Embryonic facial prominence (tissue), 1 donor: ENCODE results near the gene DEPP1.

Experiments used
- DNase-seq: peaks from one replicate; pipeline ENCODE4 v3.0.0-alpha.2; 2016; ENCODE audit errors: extremely low spot score

Gene DEPP1

DNA sequence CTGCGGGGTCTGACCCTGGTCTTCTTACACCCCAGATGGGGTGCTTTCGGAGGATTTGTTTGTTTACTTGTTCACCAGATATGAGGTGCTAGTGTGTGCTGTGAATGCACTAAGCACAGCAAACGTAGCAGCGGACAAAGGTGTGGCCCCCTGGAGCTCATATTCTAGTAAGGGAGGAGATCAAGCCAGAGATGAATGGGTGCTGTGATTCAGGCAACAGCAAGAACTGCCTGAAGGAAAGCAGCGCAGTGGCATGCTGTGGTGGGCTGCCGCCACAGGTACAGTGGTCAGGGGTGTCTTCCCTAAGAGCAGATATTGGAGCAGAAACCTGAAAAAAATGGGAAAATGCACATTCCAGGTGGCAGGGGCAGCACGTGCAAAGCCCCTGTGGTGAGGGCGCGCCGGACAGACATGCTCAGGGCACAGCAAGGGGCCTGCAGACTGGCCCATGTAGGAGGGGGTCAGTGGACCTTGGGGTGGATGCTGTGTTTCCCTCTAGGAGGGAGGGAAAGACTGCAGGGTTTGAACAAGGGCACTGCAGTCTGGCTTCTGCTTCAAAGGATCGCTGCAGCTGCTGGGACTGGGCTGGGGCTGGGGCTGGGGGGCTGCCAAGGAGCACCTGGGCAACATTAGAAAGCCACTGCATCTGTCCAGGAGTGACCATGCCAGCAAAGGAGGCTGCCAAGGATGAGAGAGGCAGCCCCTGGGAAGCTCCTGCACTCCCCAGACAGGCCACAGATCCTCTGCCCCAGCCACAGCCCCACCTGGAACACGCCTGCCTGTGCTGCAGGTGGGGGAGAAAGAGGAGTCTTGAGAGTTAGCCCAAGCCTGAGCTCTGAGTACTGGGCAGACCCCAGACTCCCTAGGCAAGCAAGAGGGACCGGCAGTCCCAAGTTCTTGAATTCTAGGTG lies 927 bp upstream of the DEPP1 start:
- no peak for DNase-seq

DNA sequence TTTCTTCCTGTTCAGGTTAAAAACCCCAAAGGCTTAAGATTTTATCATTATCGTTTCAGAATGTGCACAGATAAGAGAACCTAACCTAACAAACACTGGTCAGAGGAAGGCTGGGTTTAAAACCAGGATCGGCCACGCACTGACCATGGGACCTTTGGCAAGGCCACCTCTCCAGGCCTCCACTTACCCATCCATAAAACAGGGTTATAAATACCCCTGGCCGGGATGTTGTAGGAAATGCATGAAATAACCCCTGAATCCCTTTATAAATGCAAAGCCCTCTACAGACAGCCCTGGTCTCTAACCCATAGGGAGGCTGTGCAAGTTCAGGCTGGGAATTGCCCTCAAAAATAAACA lies 418 bp downstream of the DEPP1 start:
- no peak for DNase-seq

DNA sequence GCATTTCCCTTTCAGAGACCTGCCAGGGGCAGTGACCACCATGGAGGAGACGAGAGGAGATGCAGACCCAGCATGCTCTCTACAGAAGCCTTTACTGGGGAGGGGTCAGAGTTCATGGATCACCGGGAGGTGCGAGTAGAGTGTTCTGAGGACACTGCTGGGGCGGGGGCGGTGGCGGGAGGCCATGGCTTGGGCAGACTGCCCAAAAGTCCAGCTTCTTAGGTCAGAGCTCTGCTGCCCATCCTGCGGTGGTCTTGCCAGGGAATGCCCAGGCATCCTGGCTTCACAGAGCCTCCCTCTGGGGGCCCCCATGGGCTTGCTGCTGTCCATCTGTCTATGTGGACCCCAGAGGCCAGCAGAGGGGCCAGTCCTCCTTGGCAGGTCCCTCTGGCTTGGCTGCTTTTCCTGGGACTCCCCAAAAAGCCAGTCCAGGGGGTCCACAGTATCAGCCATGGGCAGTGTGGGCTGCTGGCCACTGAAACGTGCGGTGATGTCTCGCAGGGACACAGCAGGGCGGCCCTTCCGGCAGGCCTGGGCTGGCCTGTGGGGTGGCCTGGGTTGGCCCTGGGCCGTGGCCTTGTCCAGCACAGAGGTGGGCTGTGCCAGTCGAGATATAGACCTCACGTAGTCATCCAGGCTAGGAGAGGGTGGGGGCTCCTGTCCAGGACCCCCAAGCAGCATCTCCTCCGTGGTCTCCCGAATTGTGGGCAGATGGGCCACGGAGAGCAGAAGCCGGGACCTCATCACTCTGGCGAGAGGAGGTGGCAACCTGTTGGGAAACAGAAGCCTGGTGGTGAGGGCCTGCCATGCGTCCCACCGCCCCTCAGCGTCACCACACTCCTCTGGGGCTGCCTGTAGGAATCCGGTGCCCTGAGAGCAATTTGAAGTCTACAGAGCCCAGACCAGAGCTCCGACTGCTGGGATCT lies 1.1 kb downstream of the DEPP1 start:
- no peak for DNase-seq

DNA sequence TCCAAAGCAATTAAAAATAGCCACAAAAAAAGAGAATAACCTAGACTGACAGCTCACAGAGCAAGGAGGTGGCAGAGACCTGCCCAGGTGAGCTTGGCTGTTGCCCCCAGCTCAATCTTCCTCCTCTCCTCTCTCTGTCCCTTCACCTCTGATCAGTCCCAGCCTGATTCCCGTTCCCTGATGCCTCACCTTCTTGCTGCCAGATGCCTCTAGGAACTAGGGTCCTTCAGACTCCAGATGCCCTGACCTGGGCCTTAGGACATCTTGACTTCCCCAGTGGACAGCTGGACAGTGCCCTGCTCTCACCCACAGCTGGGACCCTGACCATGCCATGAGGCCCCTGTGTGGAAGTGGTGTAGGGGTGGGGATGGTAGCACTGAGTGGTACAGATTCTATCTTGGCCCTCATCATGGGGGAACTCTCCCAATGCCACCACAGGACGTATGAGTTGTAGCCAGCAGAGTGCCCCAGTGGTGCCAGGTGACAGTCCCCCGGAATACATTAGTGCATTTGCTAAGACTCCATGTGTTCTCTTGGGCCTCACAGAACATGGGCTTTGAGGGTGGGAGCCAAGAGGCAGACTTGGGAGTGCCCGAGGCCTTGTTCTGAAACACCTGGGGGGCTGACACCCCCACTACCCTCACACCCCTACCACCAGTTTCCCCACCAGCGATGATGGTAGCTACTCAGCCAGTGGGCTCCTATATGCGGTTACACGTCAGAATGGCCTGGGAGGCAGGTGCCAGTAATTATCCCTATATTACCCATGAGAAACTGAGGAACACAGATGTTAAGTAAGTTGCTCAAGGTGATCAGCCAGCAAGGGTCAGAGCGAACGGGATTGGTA lies 2.0 kb downstream of the DEPP1 start:
- no peak for DNase-seq

DNA sequence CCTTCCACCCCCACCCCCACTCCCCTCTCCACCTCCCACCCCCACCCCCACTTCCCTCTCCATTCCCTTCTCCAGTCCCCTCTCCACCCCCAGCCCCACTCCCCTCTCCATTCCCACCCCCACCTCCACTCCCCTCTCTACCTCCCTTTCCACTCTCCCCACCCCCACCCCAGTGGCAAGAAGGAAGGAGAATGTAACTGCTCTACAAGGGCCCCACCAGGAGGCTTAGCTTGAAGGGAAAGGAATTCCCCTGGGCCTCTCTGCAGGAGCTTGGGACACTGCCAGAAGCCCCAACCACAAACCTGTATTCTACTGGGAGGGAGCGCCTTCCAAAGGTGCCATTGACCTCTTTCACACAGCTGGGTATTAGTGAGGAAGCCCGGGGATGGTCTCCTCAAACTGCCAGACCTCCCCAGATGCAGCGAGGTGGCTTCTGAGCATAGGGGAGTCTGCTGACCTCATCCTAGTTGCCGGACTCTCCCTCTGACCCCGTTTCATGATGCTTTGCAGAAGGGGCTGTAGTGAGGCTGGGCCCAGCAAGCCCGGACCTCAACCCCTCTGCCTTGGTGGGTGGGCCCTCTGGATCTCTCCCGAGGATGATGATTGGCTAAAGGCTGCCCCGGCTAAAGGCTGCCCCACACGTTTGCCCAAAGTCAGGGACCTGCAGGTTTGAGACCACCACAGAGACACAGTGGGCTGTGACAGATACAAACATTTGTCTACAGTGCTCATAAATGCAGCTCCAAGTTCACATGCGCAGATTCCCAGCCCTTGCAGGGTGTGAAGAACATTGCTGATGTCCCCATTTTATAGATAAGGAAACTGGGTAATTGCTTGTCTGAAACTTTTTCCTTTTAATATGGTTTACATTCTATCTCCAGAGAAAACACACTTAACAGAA lies 2.9 kb downstream of the DEPP1 start:
- no peak for DNase-seq

DNA sequence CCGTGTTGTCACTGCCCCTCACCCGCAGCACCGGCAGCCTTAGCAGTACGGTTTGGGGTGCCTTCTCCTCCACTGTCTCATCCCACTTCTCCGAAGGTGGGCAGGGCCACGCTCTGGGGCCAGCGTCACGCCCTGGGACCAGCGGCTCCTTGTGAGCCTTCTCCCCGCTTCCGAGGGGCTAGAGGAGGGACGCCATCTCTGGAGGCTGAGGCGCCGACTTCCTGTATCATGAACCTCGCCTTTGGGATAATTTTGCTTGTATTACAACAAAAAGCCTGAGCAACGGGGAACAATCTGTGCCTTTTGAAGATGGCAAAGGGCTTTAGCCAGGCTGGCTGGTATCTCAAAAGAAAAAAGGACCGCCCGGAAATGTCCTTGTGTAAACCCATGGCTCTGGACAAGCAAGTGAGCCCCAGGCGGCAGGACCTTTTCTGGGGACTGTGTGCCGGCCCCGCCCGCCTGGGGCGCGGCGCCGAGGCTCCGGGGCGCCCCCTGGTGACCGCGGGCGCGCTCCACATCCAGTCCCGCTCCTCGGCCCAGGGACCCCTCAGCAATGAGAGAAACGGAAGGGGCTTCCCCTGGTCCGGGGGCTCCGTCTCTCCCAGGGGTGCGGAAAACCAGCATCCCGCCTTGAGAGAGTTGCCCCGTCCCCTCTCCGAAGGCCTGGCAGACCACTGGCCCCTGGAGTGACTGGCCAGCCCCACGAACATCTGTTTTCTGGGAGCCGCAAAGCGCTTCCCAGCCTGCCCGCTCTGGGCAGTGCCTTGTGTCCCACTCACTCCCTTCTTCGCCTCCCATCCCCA lies 3.8 kb downstream of the DEPP1 start:
- no peak for DNase-seq

DNA sequence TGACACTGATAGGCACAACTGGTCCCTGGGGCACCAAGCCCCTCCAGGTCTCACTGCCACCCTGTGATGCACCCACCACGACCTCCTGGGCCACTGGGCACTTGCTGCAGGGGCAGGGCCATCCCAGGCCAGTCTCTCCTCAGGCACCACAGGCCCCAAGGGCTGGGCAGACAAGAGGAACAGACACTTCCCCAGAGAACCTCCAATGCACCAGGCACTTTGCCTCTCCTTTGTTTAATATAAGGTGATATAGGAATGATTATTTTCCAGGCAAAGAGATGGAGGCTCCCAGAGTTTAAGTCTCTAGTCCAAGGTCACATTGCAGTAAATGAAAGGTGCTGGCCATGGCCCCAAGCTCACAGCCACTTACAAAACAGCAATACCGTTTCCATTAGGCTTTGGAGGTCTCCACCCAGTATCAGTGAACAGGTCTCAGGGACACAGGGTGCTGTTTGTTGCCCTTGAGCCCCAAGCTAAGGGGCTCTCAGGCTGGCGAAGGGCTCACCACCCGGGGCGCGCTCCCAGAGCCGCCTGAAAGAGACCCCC lies 4.5 kb downstream of the DEPP1 start:
- DNase-seq: no peak

DNA sequence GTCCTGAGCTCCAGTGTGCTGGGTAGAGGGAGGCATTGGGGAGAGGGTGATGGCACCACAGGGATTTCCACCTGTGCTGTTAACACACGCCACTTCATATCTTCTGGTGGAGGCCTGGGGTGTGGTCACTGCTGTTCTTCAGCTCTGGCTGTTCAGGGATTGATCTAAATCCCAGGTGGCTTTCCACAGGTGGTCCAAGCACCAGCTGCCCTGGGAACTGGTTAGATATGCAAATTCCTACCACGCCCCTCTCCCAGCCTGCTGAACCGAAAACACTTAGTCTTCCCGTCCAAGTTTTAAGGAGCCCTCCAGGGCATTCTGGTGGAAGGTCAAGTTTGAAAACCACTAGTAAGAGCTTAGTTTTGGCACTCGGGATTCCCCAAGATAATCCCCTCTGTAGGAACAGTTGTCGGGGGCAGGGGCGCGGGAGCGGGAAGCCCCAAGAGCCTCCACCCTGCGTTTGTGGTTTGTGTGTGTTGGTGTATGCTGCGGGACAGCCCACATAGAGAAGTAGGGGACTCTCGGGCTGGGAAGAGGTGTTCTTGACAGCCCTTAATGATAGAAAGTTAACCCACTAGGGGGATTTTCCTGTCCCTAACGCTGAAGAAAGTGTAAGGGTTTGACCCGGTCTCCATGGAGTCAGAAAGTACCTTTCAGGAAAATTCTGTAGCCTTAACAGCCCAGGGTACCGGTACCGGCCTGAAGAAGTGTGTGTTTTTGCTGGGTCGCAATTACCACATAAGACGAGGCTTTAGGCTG lies 5.1 kb downstream of the DEPP1 start:
- DNase-seq: no peak

DNA sequence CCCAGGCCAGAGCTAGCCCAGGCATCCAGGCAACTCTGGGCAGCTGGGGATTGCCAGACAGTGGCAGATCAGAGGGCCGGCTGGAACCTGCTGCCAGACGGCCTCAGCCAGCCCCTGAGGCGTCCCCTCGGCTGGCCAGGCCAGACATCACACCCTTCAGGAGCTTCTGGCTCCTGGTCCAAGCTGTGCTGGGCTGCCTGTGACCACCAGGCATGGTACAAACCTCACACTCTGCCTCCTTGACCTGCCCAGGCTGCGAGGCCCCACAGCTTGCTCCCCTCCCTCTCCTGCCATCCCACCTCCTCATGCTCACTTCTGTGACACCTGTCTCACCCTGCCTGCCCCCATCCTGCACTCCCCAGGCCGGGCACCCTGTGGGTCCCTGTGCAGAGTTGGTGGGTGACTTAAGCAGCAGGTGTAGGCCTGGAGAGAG lies 5.7 kb downstream of the DEPP1 start:
- no peak for DNase-seq

DNA sequence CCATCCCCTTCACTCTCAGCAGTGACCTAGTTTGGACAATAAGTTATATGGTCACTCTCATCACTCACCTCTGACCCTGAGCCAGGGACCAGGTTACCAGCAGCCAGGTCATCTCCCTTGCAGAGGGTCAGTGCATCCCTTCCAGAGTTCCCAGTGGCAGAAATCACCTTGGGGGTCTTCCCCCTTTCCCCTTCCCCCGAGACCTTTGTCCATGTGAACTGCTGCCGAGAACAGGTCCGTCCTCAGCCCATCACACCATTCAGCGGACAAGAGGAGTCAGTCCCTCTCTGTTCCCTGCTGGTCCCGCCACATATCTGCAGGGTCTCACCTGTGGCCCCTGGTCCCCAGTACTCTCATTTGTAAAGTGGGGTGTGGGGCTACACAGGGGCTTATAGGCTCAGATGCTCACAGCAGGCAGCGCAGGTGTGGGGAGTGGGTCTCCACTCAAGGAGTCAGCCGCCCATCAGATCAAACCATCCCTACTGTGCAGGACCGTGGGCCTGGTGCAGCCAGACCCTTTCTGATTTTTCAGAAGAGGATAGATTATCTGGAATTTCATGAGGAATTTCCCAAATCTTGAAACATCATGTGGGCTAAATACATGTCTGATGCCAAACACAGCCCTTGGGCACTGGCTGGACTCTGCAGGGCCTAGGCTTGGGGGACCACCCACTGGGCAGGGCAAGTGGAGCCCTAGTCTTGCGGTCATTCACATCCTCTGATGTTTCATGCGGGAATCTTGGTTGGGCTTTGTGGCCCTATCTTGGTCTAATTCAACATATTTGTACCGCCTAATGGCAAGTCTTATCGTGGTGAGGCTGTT lies 6.5 kb downstream of the DEPP1 start:
- no peak for DNase-seq

DNA sequence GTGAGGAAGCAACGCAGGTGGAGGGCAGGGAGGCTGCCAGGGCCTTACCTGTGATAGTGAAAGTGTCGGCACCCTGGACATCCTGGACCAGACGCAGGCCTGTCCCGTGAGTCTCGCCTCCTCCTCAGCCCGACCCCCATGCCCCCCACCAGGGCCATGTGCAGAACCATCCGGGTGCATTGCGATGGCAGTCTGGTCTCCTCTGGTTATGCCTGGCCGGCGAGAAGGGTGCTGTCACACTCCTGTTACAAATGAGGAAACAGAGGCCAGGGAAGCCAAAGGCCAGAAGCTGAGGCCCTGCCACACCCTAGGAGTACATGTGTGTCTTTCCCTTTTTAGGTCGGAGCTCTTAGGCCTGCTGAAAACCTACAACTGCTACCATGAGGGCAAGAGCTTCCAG lies 7.2 kb downstream of the DEPP1 start:
- DNase-seq: no peak

DNA sequence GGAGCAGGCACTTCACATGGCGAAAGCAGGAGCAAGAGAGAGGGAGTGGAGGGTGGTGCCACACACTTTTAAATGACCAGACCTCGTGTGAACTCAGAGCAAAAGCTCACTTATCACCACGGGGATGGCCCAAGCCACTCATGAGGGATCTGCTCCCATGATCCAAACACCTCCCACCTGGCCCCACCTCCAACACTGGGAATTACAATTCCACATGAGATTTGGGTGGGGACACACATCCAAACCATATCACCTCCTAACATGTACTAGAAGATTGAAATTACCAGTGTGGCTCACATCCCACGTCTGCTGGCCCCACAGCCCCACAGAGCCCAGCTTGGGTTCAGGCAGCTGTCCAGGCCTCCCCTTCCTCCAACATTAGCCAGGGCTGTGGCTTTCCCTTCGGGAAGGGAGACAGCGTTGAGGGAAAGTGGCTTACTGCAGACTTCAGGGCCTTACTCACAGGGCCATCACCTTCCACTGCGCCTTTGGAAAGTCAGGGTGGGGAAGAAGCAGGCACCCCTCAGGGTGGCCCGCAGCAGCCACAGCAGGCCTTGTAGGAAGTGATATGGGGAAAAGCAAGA lies 7.7 kb downstream of the DEPP1 start:
- DNase-seq: no peak

DNA sequence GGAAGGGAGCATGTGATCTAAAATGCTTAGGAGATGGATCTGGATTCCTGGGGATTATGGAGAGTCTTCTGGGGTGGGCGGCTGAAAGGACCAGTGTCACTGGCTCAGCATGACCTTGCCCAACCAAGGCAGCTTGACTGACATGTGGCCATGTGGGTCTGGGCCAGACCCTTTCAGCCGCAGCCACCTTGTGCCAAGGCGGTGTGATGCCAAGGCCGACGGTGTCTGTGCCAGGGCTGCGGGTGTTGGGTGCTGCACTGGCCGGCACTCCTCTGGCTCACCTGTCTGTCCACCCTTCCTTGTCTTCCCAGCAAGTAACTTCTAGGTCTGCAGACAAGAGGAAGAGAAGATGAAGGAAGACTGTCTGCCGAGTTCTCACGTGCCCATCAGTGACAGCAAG lies 8.8 kb downstream of the DEPP1 start:
- no peak for DNase-seq

DNA sequence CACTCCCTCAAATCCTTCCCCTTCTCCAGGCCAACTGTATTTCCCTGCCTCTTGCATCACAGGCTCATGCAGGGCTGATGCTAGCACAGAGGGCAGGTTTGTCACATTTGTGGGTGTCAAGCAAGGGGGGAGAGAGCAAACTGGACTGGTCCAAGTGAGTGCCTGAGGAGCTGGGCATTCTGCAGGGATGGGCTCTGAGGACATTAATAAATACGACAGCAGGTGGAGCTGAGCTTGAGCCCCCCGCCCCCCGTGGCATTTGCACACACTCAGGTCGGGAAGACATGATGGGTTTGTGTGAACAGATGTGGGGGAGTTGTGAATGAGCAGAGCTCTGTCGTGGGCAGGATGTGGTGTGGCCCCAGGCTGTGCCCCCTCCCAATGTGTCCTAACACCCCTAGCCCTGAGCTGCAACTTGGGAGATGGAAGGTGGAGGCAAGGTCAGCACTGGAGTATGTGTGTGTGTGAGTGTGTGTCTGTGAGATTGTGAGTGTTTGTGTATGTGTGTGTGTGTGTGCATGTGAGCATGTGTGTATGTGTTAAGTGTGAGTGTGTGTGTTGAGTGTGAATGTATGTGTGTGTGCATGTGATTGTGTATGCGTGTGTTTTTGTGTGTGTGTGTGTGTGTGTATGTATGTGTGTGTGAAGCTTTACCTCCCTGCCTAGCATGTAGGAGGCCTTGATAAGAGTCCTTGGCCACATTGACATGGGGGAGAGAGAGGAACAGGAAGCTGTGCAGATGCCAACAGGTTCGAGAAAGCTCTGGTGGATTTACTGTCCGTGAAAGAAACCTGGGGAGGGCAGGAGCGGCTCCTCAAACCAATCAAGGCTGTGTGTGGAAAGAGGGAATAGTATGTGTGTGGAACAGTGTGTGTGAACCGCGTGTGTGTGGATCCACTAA lies 9.9 kb downstream of the DEPP1 start:
- DNase-seq: no peak

DNA sequence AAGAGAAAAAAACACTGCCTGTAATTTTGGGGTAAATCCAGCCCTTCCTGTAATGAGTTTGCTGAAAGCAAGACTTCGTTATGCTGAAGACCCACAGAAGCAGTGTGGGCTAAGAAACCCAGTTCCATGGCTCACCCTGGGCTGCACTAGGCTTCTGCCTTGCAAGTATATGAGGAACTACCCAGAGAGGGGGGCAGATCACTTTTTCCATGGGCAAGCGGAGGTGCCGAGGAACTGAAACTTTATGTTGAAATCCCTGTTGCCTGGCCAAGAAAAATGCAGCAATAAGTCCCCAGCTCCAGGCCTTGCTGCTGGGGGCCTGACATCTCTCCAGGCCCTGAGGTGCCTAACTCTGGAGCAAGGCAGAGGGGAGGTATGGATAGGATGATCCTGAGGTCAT lies 10.5 kb downstream of the DEPP1 start:
- DNase-seq: no peak

DNA sequence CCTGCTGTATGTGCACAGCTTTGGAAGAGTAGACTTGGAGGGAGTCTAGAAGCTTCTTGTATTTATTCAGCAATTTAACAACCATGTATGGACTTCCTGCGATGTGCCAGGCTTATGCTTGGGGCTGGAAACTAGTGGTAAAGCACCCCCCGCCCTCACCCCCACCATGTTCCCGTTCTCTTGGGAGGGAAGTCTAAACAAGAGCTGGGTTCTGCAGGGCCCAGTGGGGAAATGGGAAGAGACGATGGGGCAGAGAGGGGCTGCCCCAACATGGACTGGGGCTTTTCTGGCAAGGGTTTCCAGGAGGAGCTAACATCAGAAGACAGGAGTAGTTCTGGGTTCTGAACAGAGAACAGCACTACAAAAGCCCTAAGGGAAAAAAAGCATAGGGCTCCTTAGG lies 11.0 kb downstream of the DEPP1 start:
- DNase-seq: no peak
